ENCODE data around the gene TMC5. TPM values are rescaled to one million over a fixed set of nuclear protein-coding genes. Genes with fewer than 3 reads are reported as not detected.

TMC5 gene
- total RNA-seq, 4 donors from 2014 or later = not detected

- Histone ChIP-seq H3K4me3 (no peak overlapping the region), H3K9me3 (peaks cover 0 to 7% (median 0%) of the 10 kb centered on the region in 4 donors), H3K36me3 (no peaks in the 10 kb centered on the region), H3K27me3 (no peaks in the 10 kb centered on the region), H3K27ac (no peak overlapping the region), H3K4me1 (no peaks in the 10 kb centered on the region)
- 62 to 63% methylated on average over 4 of the region's 4 CpGs for WGBS, 2 donors
- no peak for DNase-seq (ENCODE audit: low spot score in 2 of 2)
- TF ChIP-seq EP300 (IDR thresholded peaks at IDR 0.05) = no peak
- no peak for TF ChIP-seq CTCF (IDR thresholded peaks at IDR 0.05)
- no peak for TF ChIP-seq POLR2A (IDR thresholded peaks at IDR 0.05)
Observed at GRCh38 chr16:19446300-19446846, 28.7 kb downstream of the TMC5 start.

GRCh38 chr16:19446886-19447285 lies 29.2 kb downstream of the TMC5 start:
- H3K9me3 ChIP-seq = peaks cover 0 to 7% (median 0%) of the 10 kb centered on the region in 4 donors
- H3K27me3 ChIP-seq = no peaks in the 10 kb centered on the region
- DNase-seq (ENCODE audit: low spot score in 2 of 2) = no peak
- TF ChIP-seq CTCF (IDR thresholded peaks at IDR 0.05) (no peak), POLR2A (IDR thresholded peaks at IDR 0.05) (no peak), EP300 (IDR thresholded peaks at IDR 0.05) (no peak)
- no peak overlapping the region for H3K27ac ChIP-seq
- H3K4me3 ChIP-seq = no peak overlapping the region
- 88 to 92% methylated on average over 5 of the region's 5 CpGs for WGBS, 2 donors
- no peaks in the 10 kb centered on the region for H3K4me1 ChIP-seq
- no peaks in the 10 kb centered on the region for H3K36me3 ChIP-seq

- 60 to 83% methylated on average over 3 of the region's 3 CpGs for WGBS, 2 donors
Observed at GRCh38 chr16:19450186-19450585, 32.5 kb downstream of the TMC5 start.

GRCh38 chr16:19458722-19459379 lies 41.2 kb downstream of the TMC5 start:
- Histone ChIP-seq H3K27ac (no peak overlapping the region), H3K36me3 (no peaks in the 10 kb centered on the region), H3K9me3 (no peaks in the 10 kb centered on the region), H3K4me3 (no peak overlapping the region), H3K4me1 (no peaks in the 10 kb centered on the region), H3K27me3 (no peaks in the 10 kb centered on the region)
- DNase-seq (ENCODE audit: low spot score in 2 of 2) = no peak
- TF ChIP-seq CTCF (IDR thresholded peaks at IDR 0.05) (no peak), EP300 (IDR thresholded peaks at IDR 0.05) (no peak), POLR2A (IDR thresholded peaks at IDR 0.05) (no peak)
- 68 to 86% methylated on average over 9 of the region's 9 CpGs for WGBS, 2 donors

More at GRCh38 chr16:19450186-19450585, 32.5 kb downstream of the TMC5 start:
- Histone ChIP-seq H3K4me1 (no peaks in the 10 kb centered on the region), H3K36me3 (no peaks in the 10 kb centered on the region), H3K4me3 (no peak overlapping the region), H3K27ac (no peak overlapping the region), H3K27me3 (no peaks in the 10 kb centered on the region), H3K9me3 (peaks cover 0 to 7% (median 0%) of the 10 kb centered on the region in 4 donors)
- DNase-seq (ENCODE audit: low spot score in 2 of 2) = no peak
- TF ChIP-seq POLR2A (IDR thresholded peaks at IDR 0.05) (no peak), CTCF (IDR thresholded peaks at IDR 0.05) (no peak), EP300 (IDR thresholded peaks at IDR 0.05) (no peak)

- WGBS, 2 donors = 83 to 86% methylated on average over 2 of the region's 2 CpGs
- no peaks in the 10 kb centered on the region for H3K27me3 ChIP-seq
- TF ChIP-seq POLR2A (IDR thresholded peaks at IDR 0.05) (no peak), CTCF (IDR thresholded peaks at IDR 0.05) (no peak), EP300 (IDR thresholded peaks at IDR 0.05) (no peak)
- no peaks in the 10 kb centered on the region for H3K36me3 ChIP-seq
- no peak overlapping the region for H3K27ac ChIP-seq
- H3K4me1 ChIP-seq = no peaks in the 10 kb centered on the region
- H3K4me3 ChIP-seq = no peak overlapping the region
- no peaks in the 10 kb centered on the region for H3K9me3 ChIP-seq
- no peak for DNase-seq (ENCODE audit: low spot score in 2 of 2)
Observed at GRCh38 chr16:19460397-19460796, 42.7 kb downstream of the TMC5 start.

Measured in tibial nerve (tissue), 4 donors.